Spleen (tissue), 13 donors: ENCODE data around the gene TMEM132D. TPM values are rescaled to one million over a fixed set of nuclear protein-coding genes. Genes with fewer than 3 reads are reported as not detected.

Experiments
- DNase-seq: peaks from one replicate; pipeline ENCODE4 v3.0.0-alpha.2; 2020
- H3K27ac ChIP-seq, 8 donors: fragments of 200-600 bp; sonication (generic) in 7 of 8; 1 replicate in 4 of 8; 2 replicates in 4 of 8; pipeline versions ENCODE4 v1.5.0 to v1.8.0; 2016 to 2021; ENCODE audit warnings: inconsistent platforms in 4 of 8, mild to moderate bottlenecking in 4 of 8, moderate library complexity in 1 of 8
- H3K27me3 ChIP-seq, 7 donors: fragments of 200-600 bp; sonication (generic) in 6 of 7; replicated peaks in 1 of 7; 1 replicate in 4 of 7; 2 replicates in 3 of 7; pipeline versions ENCODE4 v1.5.0 to v1.8.0; 2016 to 2021; ENCODE audit warnings: inconsistent platforms in 3 of 7, mild to moderate bottlenecking in 1 of 7
- H3K36me3 ChIP-seq, 6 donors: fragments of 200-600 bp; sonication (generic) in 5 of 6; 1 replicate in 4 of 6; 2 replicates in 2 of 6; pipeline versions ENCODE4 v1.5.0 to v1.8.0; 2016 to 2021; ENCODE audit warnings: inconsistent platforms in 2 of 6
- H3K4me1 ChIP-seq, 6 donors: fragments of 200-600 bp; sonication (generic) in 5 of 6; 1 replicate in 3 of 6; 2 replicates in 3 of 6; pipeline versions ENCODE4 v1.5.0 to v1.8.0; 2016 to 2021; ENCODE audit warnings: inconsistent platforms in 3 of 6
- H3K4me3 ChIP-seq, 8 donors: fragments of 200-600 bp; sonication (generic) in 7 of 8; 1 replicate in 4 of 8; 2 replicates in 4 of 8; pipeline versions ENCODE4 v1.5.0 to v1.8.0; 2016 to 2021; ENCODE audit warnings: inconsistent platforms in 4 of 8, mild to moderate bottlenecking in 4 of 8, moderate library complexity in 2 of 8
- H3K9me3 ChIP-seq, 8 donors: fragments of 200-600 bp; sonication (generic) in 7 of 8; 1 replicate in 4 of 8; 2 replicates in 4 of 8; pipeline versions ENCODE4 v1.5.0 to v1.8.0; 2016 to 2021; ENCODE audit warnings: inconsistent platforms in 4 of 8
- CTCF ChIP-seq, 11 experiments: fragments of 200-600 bp in 7 of 11; fragments of 450-650 bp in 4 of 11; sonication (generic) in 4 of 11; IDR thresholded peaks in 8 of 11; conservative IDR thresholded peaks in 3 of 11; 1 replicate in 7 of 11; 2 replicates in 4 of 11; pipeline versions ENCODE4 v1.4.0 to v1.8.0; 2016 to 2021; ENCODE audit warnings: antibody characterized with exemption in 11 of 11, inconsistent platforms in 4 of 11, mild to moderate bottlenecking in 1 of 11
- POLR2A ChIP-seq, 3 donors: fragments of 450-650 bp; IDR thresholded peaks; one replicate each; pipeline ENCODE4 v1.5.1; 2017; ENCODE audit warnings: antibody characterized with exemption in 3 of 3, mild to moderate bottlenecking in 1 of 3
- POLR2AphosphoS5 ChIP-seq, 3 donors: sonication (generic); formaldehyde crosslinking; IDR thresholded peaks; one replicate each; pipeline ENCODE4 v1.5.1; 2017; ENCODE audit warnings: antibody characterized with exemption in 3 of 3
- WGBS, 5 donors: extraction: QIAGEN DNeasy Blood & Tissue Kit in 3 of 5; methylation state at CpG; one replicate each; pipeline versions ENCODE4 v1.1.5 to v1.1.7; 2013 to 2018; 5-methylcytosine and 5-hydroxymethylcytosine counted together
- intact Hi-C: fragments of 100-400 bp; cut with DNase I; formaldehyde crosslinking; loops from one replicate; pipeline ENCODE4 v1.15.0; 2023; ENCODE audit warnings: low total_unique reads
- long read RNA-seq, 2 donors: transcript quantifications; one replicate each; lab custom pipeline, GENCODE V29; 2026
- polyA plus RNA-seq, 3 donors: library from polyadenylated mRNA; stranded (reverse); fragments of 200-250 nt; gene quantifications; one replicate each; pipeline ENCODE4 v1.2.1, GENCODE V29; 2013
- total RNA-seq, 7 donors: library from RNA; depleted of rRNA in 3 of 7; stranded (reverse); fragments of >200 nt in 3 of 7; fragmentation: NEBNext Ultra II Directional in 4 of 7; extraction: Animal tissue kit (Norgen Biotek cat#: 25700) in 4 of 7; gene quantifications; one replicate each; pipeline versions ENCODE4 v1.1.0 to v1.2.1, GENCODE V29; 2016 to 2021
- donor health status: healthy with polysubstance abuse.
- donor health status: DM: no; HTN: no; CAD: no; lungs with moderate emphysema.
- donor health status: DM: no; HTN: no; CAD: no.
- donor health status: Bipolar disorder and iron deficiency.
- donor health status: healthy.
- donor health status: DM: no; HTN: no; CAD: no.
- donor health status: DM: yes; HTN: yes; CAD: no.

TMEM132D gene
- total RNA-seq: not detected
- polyA plus RNA-seq: under 1 TPM in 1 of 3 donors, not detected in 2; 0.03 TPM
- long read RNA-seq, donor 1: 0 reads
- long read RNA-seq, donor 2: 0 reads

DNA sequence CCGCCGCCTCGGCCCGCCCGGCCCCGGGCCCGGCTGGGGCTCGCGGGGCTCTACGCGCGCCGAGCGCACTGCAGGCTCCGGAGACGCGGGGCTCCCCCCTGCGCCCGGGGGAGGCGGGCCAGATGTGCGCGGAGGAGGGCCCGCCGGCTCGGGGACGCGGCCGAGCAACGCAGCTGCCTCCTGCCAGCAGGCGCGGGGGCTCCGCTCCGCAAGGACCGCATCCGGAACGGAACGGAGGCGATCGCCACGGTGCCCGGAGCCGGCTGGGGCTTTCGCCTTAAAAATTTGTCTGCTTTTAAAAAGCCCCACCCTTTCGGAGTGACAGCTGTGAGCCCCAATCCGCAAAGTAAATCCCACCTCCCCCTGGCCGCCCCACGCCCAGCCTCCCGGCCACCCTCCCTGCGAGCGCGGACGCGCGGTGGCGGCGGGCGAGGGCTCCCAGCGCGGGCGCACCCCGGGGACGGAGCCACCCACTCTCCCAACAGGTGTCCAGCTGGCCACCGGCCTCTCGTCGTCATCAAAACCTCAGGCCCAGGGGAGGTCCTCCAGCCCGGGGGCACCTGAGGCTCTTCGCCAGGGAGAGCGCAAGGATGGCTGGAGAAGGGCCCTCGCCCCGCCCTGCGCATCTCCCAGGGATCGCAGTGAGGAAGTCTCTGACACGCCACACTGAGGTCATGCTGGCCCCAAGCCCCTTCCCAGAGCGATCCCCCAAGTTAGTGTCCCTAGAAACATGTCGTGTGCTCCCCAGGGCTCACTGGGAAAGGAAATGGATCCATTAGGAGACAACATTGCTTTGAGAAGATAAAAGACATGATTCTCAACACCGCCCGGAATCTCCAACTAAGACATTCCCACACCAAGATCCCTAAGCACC, at the start of gene TMEM132D:
Gene TMEM132D (minus strand): TSS at position 70 of the 874 bp plus-strand sequence.
- H3K4me3 ChIP-seq: no peak within 1 kb of the TSS
- no peaks in the 10 kb centered on the region for H3K9me3 ChIP-seq
- intact Hi-C loops: no loop called here
- no peaks in the 10 kb centered on the region for H3K36me3 ChIP-seq
- DNase-seq: no peak
- H3K27ac ChIP-seq: no peak within 1 kb of the TSS
- no peak for TF ChIP-seq CTCF (IDR thresholded peaks at IDR 0.05 in 8 of 11, conservative IDR thresholded peaks at IDR 0.05 in 3 of 11)
- TF ChIP-seq POLR2A (IDR thresholded peaks at IDR 0.05): no peak
- TF ChIP-seq POLR2AphosphoS5 (IDR thresholded peaks at IDR 0.05): no peak
- WGBS, 5 donors: 7 to 14% (median 9%) methylated on average over 33 to 77 of the region's 77 CpGs
- H3K4me1 ChIP-seq: no peaks in the 10 kb centered on the region
- H3K27me3 ChIP-seq: peaks cover 0 to 80% (median 30%) of the 10 kb centered on the region in 7 donors

DNA sequence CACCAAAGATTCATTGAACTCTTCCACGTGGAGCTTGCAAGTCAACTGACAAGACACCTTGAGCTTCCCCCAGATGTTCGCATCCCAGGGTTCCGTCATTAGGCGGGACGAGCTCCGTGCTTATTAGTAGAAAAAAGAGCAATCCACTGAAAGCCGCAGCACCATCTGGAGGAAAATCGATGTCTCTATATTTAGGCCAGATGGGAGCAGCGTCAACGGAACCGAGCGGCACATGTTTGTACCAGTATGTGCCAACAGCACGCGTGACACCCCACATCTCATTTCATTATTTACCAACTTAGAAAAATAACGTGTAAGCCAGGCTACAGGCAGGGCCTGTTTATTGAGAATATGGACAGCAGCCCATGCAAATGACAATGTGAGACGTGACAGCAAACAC, 45.8 kb upstream of the TMEM132D start:
- intact Hi-C loops: no loop called here
- TF ChIP-seq POLR2AphosphoS5 (IDR thresholded peaks at IDR 0.05) (no peak), POLR2A (IDR thresholded peaks at IDR 0.05) (no peak), CTCF (IDR thresholded peaks at IDR 0.05 in 8 of 11, conservative IDR thresholded peaks at IDR 0.05 in 3 of 11) (no peak)
- no peak overlapping the region for H3K27ac ChIP-seq
- 86 to 89% (median 88%) methylated on average over 16 of the region's 16 CpGs for WGBS, 5 donors
- no peaks in the 10 kb centered on the region for H3K4me1 ChIP-seq
- H3K36me3 ChIP-seq: no peaks in the 10 kb centered on the region
- DNase-seq: no peak
- peaks cover 0 to 39% (median 6%) of the 10 kb centered on the region in 8 donors for H3K9me3 ChIP-seq
- no peaks in the 10 kb centered on the region for H3K27me3 ChIP-seq
- H3K4me3 ChIP-seq: no peak overlapping the region

- TF ChIP-seq CTCF (IDR thresholded peaks at IDR 0.05 in 8 of 11, conservative IDR thresholded peaks at IDR 0.05 in 3 of 11) (no peak), POLR2AphosphoS5 (IDR thresholded peaks at IDR 0.05) (no peak), POLR2A (IDR thresholded peaks at IDR 0.05) (no peak)
- no peaks in the 10 kb centered on the region for H3K36me3 ChIP-seq
- DNase-seq: no peak
- intact Hi-C loops: no loop called here
- WGBS, 5 donors: 43 to 55% (median 46%) methylated on average over 9 of the region's 9 CpGs
- H3K27ac ChIP-seq: no peak overlapping the region
- peaks cover 0 to 6% (median 0%) of the 10 kb centered on the region in 7 donors for H3K27me3 ChIP-seq
- no peak overlapping the region for H3K4me3 ChIP-seq
- H3K4me1 ChIP-seq: no peaks in the 10 kb centered on the region
- H3K9me3 ChIP-seq: peaks cover 0 to under 1% (median 0%) of the 10 kb centered on the region in 8 donors
These were observed 37.8 kb upstream of the TMEM132D start for GRCh38 chr12:129941618-129942017.

DNA sequence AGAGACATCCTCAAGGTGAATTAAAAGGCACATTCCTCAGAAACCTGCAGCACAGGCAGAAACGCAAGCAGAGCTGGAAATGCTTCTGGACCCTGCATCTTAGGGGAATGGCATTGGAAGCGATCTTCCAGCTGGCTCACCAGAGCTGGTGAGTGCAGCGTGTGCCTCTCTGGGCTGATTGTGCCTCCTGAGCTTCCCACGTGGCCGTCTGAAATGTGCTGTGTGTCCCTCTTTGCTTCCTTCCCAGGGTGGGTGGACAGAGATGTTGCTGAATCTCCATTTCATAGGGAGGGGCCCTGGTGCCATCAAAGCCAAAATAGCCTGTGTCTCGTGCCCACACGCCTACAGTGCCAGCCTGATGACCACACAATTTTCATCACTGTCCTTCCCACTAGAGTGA, 34.3 kb upstream of the TMEM132D start:
- no peak overlapping the region for H3K27ac ChIP-seq
- intact Hi-C loops: no loop called here
- peaks cover 0 to 23% (median 3%) of the 10 kb centered on the region in 8 donors for H3K9me3 ChIP-seq
- no peak for DNase-seq
- WGBS, 5 donors: 35 to 49% (median 43%) methylated on average over 6 to 7 of the region's 7 CpGs
- H3K4me1 ChIP-seq: no peaks in the 10 kb centered on the region
- peaks cover 0 to 6% (median 0%) of the 10 kb centered on the region in 7 donors for H3K27me3 ChIP-seq
- no peak for TF ChIP-seq CTCF (IDR thresholded peaks at IDR 0.05 in 8 of 11, conservative IDR thresholded peaks at IDR 0.05 in 3 of 11)
- TF ChIP-seq POLR2AphosphoS5 (IDR thresholded peaks at IDR 0.05): no peak
- TF ChIP-seq POLR2A (IDR thresholded peaks at IDR 0.05): no peak
- H3K4me3 ChIP-seq: no peak overlapping the region
- no peaks in the 10 kb centered on the region for H3K36me3 ChIP-seq
